GM21423 (cell line): Measurements from ENCODE around the gene ZNF793.

Source experiments
- ATAC-seq: cut with Tn5 transposase; IDR thresholded peaks from one replicate; pipeline ENCODE4 v1.9.1; 2021; ENCODE audit warnings: mild to moderate bottlenecking, moderate library complexity; ENCODE audit not compliant: unreplicated experiment

The ZNF793 gene

GRCh38 chr19:37506387-37507166, at the start of gene ZNF793:
Gene ZNF793, plus strand, starts transcription at chr19:37506939. Its CDS starts 16,501 bp downstream, at chr19:37523440.
- ATAC-seq, result peak; percentile 64

- ATAC-seq, result no peak
These were observed 40.4 kb upstream of the ZNF793 start for GRCh38 chr19:37466277-37466797.

DNA sequence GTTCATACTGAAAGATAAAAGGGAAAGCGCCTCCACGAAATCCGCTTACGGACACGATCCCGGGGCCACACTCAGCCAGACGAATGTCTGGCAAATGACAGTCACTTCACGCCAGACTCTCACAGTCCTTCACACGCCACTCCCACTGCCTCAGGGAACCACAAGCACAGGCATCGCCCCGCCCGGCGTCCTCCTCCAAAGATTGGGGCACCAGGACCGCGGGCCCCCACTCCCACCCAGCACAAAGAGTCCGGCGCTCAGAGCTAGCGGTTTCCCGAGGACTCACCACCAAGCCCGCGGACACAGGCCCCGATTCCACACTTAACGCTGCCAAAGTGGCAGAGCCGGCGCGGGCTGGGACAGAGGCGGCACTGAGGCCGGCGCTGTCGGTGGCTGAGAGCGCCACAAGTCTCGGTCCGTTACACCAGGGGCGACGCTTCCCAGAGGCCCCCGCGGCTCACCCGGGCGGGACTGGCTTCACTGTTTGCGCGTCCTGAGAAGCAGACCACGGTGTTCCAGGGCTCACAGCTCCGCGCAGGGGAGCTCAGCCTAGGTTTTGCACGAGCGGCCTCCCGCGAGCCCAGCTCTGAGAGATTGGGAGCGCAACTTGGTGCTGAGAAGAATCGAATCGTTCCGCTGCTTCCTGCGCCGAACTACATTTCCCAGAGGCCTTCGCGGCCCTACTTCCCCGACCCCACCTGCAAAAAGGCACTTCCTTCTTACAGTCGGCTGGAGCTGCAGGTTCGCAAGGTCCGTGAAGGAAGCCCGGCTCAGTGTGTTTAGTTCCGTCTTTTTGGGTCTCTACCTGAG, 39.7 kb upstream of the ZNF793 start, which contains the start of gene ZNF569:
ZNF569 (minus strand) TSS at position 647 of the 810 bp plus-strand sequence. CDS start 22,523 bp downstream, outside the sequence.
- peak; percentile 65 for ATAC-seq

GRCh38 chr19:37467608-37468090, 39.1 kb upstream of the ZNF793 start:
- ATAC-seq, result no peak

GRCh38 chr19:37468961-37469777, 37.6 kb upstream of the ZNF793 start, which contains the start of gene ZNF570:
Gene ZNF570, plus strand, starts transcription at chr19:37469356. Its CDS starts 999 bp downstream, at chr19:37470355.
- peak; percentile 51 for ATAC-seq

GRCh38 chr19:37470216-37470615, 36.5 kb upstream of the ZNF793 start:
- no peak for ATAC-seq

DNA sequence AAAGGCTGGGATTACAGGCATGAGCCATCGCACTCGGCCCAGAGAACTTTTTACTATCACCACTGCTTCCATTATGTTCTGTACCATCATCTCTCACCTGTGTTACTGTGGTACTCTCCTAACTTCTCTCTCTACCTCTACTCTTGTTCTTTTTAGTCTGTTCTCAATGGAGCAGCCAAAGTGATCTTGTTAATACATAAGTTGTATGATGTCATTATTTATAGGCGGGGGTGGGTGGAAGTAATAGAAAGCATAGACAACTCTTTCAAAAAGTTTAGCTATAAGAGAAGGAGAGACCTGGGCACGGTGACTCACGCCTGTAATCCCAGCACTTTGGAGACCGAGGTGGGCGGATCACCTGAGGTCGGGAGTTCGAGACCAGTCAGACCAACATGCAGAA, 34.6 kb upstream of the ZNF793 start:
- no peak for ATAC-seq

- no peak for ATAC-seq
These were observed 22.2 kb upstream of the ZNF793 start for GRCh38 chr19:37484406-37485168.

GRCh38 chr19:37492213-37492612, 14.5 kb upstream of the ZNF793 start:
- no peak for ATAC-seq

DNA sequence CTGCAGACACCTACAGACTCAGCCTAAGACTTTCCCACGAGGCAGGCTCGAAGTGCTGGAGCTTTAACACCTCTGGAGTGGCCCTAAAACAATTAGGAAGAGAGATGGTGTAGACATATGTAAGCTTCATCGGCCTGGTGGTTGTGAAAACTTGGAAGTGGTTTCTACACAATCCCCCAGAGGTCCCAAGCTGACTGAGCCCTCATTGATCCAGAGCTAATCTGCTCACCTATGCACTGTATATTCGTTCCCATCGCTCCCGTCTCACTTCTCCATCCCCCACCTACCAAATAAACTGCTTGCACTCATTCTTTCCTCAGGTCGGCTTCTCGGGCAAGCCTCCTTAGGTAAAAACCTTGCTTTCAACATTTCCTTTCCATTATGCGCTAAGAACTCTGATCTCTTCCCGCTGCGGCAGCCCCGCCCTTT, 767 bp upstream of the ZNF793 start:
- no peak for ATAC-seq

GRCh38 chr19:37507167-37507464, 377 bp downstream of the ZNF793 start:
- no peak for ATAC-seq

- no peak for ATAC-seq
These were observed 4.4 kb downstream of the ZNF793 start for GRCh38 chr19:37511186-37511585.

DNA sequence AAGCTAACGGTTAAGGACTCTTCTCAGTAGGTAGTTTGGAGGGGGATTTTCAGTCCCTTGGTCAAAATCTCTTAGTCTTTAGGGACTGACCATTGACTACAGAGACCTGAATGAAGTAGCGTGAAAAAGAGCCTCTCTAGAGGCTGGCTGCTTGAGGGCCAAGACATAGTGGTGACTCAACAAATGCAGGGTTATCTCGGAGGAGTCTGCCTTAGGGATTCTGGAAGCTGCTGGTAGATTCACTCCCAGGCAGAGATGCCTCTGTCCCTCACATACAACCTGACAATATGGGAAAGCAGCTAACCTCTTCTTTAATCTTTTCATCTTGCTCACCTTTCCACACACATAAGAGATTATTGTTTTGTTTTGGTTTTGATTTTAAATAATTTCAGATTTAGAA, 5.1 kb downstream of the ZNF793 start:
- ATAC-seq, result no peak

- ATAC-seq, result no peak
These were observed 6.7 kb downstream of the ZNF793 start for GRCh38 chr19:37513397-37513796.

DNA sequence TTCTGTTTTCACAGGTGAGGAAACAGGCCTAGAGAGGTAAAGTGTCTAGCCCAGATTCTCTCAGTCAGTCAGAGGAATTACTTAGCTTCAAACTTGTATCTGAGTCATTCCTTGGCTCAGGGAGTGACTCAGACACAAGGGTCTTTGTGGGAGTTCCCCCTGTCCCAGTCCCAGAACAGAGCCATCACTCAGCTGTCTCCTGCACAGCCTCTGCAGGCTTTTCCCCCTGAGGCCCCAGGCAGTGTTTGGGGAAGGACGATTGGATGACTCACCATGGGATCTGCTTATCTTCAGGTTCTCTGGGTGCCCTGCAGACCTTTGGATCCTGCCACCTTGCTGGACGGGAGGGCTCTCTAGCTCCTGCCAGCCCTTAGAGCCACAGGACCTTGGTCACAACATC, 13.2 kb downstream of the ZNF793 start:
- ATAC-seq, result no peak

DNA sequence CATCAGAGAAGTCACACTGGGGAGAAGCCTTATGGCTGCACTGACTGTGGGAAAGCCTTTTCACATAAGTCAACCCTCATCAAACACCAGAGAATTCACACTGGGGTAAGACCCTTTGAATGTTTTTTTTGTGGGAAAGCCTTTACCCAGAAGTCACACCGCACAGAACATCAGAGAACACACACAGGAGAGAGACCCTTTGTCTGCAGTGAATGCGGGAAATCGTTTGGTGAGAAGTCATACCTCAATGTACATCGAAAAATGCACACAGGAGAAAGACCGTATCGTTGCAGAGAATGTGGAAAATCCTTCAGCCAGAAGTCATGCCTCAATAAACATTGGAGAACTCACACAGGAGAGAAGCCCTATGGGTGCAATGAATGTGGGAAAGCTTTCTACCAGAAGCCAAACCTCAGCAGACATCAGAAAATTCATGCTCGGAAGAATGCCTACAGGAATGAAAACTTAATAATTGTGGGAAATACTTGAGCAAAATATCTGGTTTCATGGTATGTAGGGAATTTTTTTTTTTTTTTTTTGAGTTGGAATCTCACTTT, 30.7 kb downstream of the ZNF793 start:
- no peak for ATAC-seq

DNA sequence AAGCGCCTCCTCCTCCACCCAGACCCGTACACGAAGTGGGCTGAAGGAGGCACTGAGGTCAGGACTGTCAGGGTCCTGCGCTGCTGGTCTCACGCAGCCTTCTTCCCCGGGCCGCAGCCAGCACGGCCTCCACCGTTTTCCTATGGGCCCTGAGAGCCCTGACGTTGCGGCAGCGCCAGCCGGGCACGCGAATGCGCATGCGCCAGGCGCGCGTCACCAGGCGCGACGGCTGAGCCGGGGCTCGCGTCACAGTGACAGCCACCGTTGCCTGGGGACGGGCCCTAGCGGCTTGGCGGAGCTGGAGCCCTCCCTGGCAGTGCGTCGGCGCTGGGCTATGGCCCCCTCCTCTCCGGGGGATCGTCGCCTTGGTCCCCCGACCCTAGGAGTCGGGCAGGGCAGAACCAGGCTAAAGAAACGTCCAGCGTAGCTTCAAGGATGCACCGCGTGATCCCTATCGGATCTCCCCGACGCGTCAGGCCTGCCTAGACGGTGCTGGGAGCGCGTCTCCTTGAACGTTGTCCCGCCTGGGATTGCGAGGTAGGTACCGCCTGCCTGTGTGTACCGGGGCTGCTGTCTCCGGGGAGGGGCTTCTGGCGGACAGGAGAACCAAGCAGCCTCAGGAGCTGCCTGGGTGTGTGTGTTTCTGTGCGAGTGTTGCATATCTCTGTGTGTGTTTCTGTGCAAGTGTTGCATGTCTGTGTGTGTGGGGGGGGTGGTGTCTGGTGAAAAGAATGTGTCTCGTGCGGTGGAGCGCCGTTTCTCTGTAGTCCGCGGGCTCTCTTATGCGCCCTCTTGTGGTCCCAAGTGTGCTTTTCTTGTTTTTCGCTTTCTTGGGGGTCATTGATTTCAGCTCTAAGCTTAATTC, 44.6 kb downstream of the ZNF793 start:
- ATAC-seq, result no peak

DNA sequence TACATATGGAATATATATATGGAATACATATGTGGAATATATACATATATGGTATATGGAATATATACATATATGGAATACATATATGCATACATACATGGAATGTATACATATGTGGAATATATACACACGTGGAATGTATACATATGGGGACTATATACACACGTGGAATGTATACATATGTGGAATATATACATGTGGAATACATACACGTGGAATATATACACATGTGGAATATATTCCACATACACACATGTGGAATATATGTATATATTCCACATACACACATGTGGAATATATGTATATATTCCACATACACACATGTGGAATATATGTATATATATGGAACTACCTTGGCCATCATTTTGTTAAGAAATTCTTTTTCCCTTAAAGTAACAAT, 56.8 kb downstream of the ZNF793 start:
- no peak for ATAC-seq
